B cell (primary cell): ENCODE results near the gene MAP3K12. TPM values are rescaled to one million over a fixed set of nuclear protein-coding genes. Genes with fewer than 3 reads are reported as not detected.
A peak's percentile ranks its signal among the peaks of the same experiment; 100 is the strongest.
"Not testable (repeated sequence)": the region's sequence is repeated elsewhere in the genome, so short reads cannot be mapped to it uniquely, and the experiment has no call there.

Source experiments
- ATAC-seq: fragments of 200-7000 bp; cut with Tn5 transposase; one replicate; pipeline ENCODE4 v1.10.0; 2021; ENCODE audit warnings: low read depth, mild to moderate bottlenecking, moderate number of reproducible peaks, moderate library complexity
- CTCF ChIA-PET: fragments of 350-600 bp; sonication (Branson Sonifier 250); formaldehyde crosslinking; loops from one replicate; lab custom pipeline; 2021; ENCODE audit warnings: antibody characterized with exemption, inconsistent platforms; lab: Charles Lee
- POLR2A ChIA-PET: fragments of 350-600 bp; sonication (Branson Sonifier 250); formaldehyde crosslinking; loops from one replicate; lab custom pipeline; 2021; ENCODE audit warnings: antibody characterized with exemption; lab: Charles Lee
- DNase-seq: peaks from one replicate; pipeline ENCODE4 v3.0.0; 2013
- H2AFZ ChIP-seq: 2 replicates; pipeline ENCODE4 v1.6.1; 2012; ENCODE audit warnings: mild to moderate bottlenecking, low read depth, low read length; ENCODE audit not compliant: insufficient read depth, poor library complexity, severe bottlenecking
- H3K27ac ChIP-seq, 2 donors: 1 replicate in 1 of 2; 2 replicates in 1 of 2; pipeline ENCODE4 v1.5.1; 2012 to 2013; ENCODE audit warnings: low read length in 2 of 2, mild to moderate bottlenecking in 2 of 2, moderate library complexity in 1 of 2
- H3K27me3 ChIP-seq, 4 experiments: fragments of 200-600 bp in 1 of 4; sonication (generic) in 1 of 4; replicated peaks in 1 of 4; 1 replicate in 2 of 4; 2 replicates in 2 of 4; pipeline versions ENCODE4 v1.6.1 to v1.7.0; 2013 to 2016; ENCODE audit warnings: low read length in 3 of 4, mild to moderate bottlenecking in 2 of 4, mixed read lengths in 1 of 4, moderate library complexity in 1 of 4; ENCODE audit not compliant: insufficient read depth in 4 of 4, control insufficient read depth in 3 of 4; ENCODE audit errors: control extremely low read depth in 1 of 4
- H3K36me3 ChIP-seq, 2 experiments: replicated peaks in 1 of 2; 1 replicate in 1 of 2; 2 replicates in 1 of 2; pipeline versions ENCODE4 v1.6.1 to v1.7.1; 2013; ENCODE audit warnings: low read length in 1 of 2; ENCODE audit not compliant: insufficient read depth in 2 of 2, control insufficient read depth in 1 of 2; ENCODE audit errors: control extremely low read depth in 1 of 2, extremely low read depth in 1 of 2
- H3K4me1 ChIP-seq, 2 donors: fragments of 200-600 bp in 1 of 2; sonication (generic) in 1 of 2; 1 replicate in 1 of 2; 2 replicates in 1 of 2; pipeline versions ENCODE4 v1.5.1 to v1.6.1; 2013 to 2017; ENCODE audit warnings: low read length in 2 of 2; ENCODE audit not compliant: control insufficient read depth in 2 of 2, insufficient read depth in 2 of 2
- H3K4me2 ChIP-seq: replicated peaks from 2 replicates; pipeline ENCODE3; 2012; ENCODE audit warnings: mild to moderate bottlenecking, low read depth, low read length; ENCODE audit not compliant: poor library complexity, severe bottlenecking
- H3K4me3 ChIP-seq, 5 experiments: fragments of 200-600 bp in 1 of 5; sonication (generic) in 1 of 5; 1 replicate in 3 of 5; 2 replicates in 2 of 5; pipeline versions ENCODE4 v1.5.1 to v1.7.0; 2011 to 2016; ENCODE audit warnings: low read length in 4 of 5, mild to moderate bottlenecking in 4 of 5, low read depth in 2 of 5, control low read depth in 1 of 5, moderate library complexity in 1 of 5; ENCODE audit not compliant: insufficient read depth in 1 of 5; ENCODE audit errors: control extremely low read depth in 1 of 5, extremely low read depth in 1 of 5
- H3K79me2 ChIP-seq: fragments of 200-600 bp; sonication (generic); one replicate; pipeline ENCODE4 v1.6.0; 2016; ENCODE audit warnings: low read length; ENCODE audit not compliant: control insufficient read depth, insufficient read depth
- H3K9ac ChIP-seq: fragments of 200-600 bp; sonication (generic); 2 replicates; pipeline ENCODE4 v1.6.1; 2017; ENCODE audit warnings: mild to moderate bottlenecking, low read length, moderate library complexity
- H3K9me3 ChIP-seq, 3 donors: one replicate each; pipeline versions ENCODE4 v1.6.1 to v1.7.1; 2013; ENCODE audit warnings: low read length in 2 of 3; ENCODE audit not compliant: control insufficient read depth in 2 of 3, insufficient read depth in 1 of 3; ENCODE audit errors: control extremely low read depth in 1 of 3
- H4K20me1 ChIP-seq: 2 replicates; pipeline ENCODE4 v1.6.0; 2012; ENCODE audit warnings: mild to moderate bottlenecking, low read length; ENCODE audit not compliant: insufficient read depth, control insufficient read depth, poor library complexity, severe bottlenecking
- H3K27ac Mint-ChIP-seq: one replicate; pipeline ENCODE4 v1.8.0; 2021; ENCODE audit warnings: mixed read lengths
- H3K27me3 Mint-ChIP-seq: one replicate; pipeline ENCODE4 v1.8.0; 2021; ENCODE audit warnings: mixed read lengths
- H3K4me1 Mint-ChIP-seq: one replicate; pipeline ENCODE4 v1.8.0; 2021; ENCODE audit warnings: mixed read lengths
- H3K4me3 Mint-ChIP-seq: one replicate; pipeline ENCODE4 v1.8.0; 2021; ENCODE audit warnings: mixed read lengths
- H3K9me3 Mint-ChIP-seq: one replicate; pipeline ENCODE4 v1.8.0; 2022; ENCODE audit warnings: mixed read lengths; ENCODE audit not compliant: insufficient read depth
- CTCF ChIP-seq: fragments of 200-600 bp; IDR thresholded peaks from one replicate; pipeline ENCODE4 v1.8.0; 2022; ENCODE audit warnings: antibody characterized with exemption, mild to moderate bottlenecking
- EZH2 ChIP-seq: IDR thresholded peaks from 2 replicates; pipeline ENCODE4 v1.6.1; 2012; ENCODE audit warnings: borderline replicate concordance, low read depth, mild to moderate bottlenecking, moderate library complexity, low read length; ENCODE audit not compliant: insufficient read depth, poor library complexity, severe bottlenecking
- WGBS: methylation state at CpG from one replicate; pipeline ENCODE4 v1.1.5; 2013; ENCODE audit warnings: missing lambda C conversion rate; ENCODE audit not compliant: insufficient coverage; 5-methylcytosine and 5-hydroxymethylcytosine counted together
- intact Hi-C: fragments of 100-400 bp; cut with micrococcal nuclease; formaldehyde crosslinking; loops from one replicate; pipeline ENCODE4 v1.10.0; 2022
- polyA plus RNA-seq: library from polyadenylated mRNA; depleted of rRNA; stranded (reverse); fragments of >200 nt; gene quantifications from 2 replicates; pipeline ENCODE4 v1.2.3, GENCODE V29; 2012
- total RNA-seq, 2 donors: library from RNA; stranded (reverse); fragments of 120-200 nt in 1 of 2; gene quantifications; 1 replicate in 1 of 2; 2 replicates in 1 of 2; pipeline versions ENCODE4 v1.2.3 to v1.2.4, GENCODE V29; 2013 to 2022

Gene MAP3K12
- total and polyA plus RNA-seq, 2 donors (not counting 1 experiment from before 2014, with no cell fraction given), result 15.0 to 17.0 TPM

- H3K27ac ChIP-seq, ATAC-seq, H3K4me2 ChIP-seq, H3K4me3 ChIP-seq, H2AFZ ChIP-seq, POLR2A ChIA-PET, H3K9ac ChIP-seq, DNase-seq, H3K27me3 ChIP-seq, H3K9me3 ChIP-seq, H3K9me3 Mint-ChIP-seq, CTCF ChIA-PET, H3K27me3 Mint-ChIP-seq: not testable (repeated sequence)
- Histone ChIP-seq H3K4me1 (peaks cover 21 to 25% of the 10 kb centered on the region in 2 donors), H4K20me1 (peaks cover 46% of the 10 kb centered on the region), H3K36me3 (peaks cover 1 to 36% of the 10 kb centered on the region in 2 experiments), H3K79me2 (peaks cover 30% of the 10 kb centered on the region)
- intact Hi-C loops, result loop anchor here (5.0 kb wide), 1 partner anchor 392 kb away; the partner anchor contains the start of gene TNS2
- Mint-ChIP-seq H3K27ac (peak overlapping the region; percentile 37), H3K4me1 (peaks cover 40% of the 10 kb centered on the region), H3K4me3 (peak overlapping the region; percentile 23)
- 98% methylated on average over 4 of the region's 11 CpGs for WGBS
These were observed 54.5 kb downstream of the MAP3K12 start for GRCh38 chr12:53444593-53445325.

- peaks cover 30% of the 10 kb centered on the region for H3K79me2 ChIP-seq
- POLR2A ChIA-PET, result no interaction called here
- H3K4me1 Mint-ChIP-seq, result peaks cover 43% of the 10 kb centered on the region
These were observed 55.3 kb downstream of the MAP3K12 start for GRCh38 chr12:53443955-53444354.

More at GRCh38 chr12:53443955-53444354, 55.3 kb downstream of the MAP3K12 start:
- Histone ChIP-seq H3K36me3 (peaks cover 1 to 36% of the 10 kb centered on the region in 2 experiments), H3K27me3 (no peaks in the 10 kb centered on the region), H3K27ac (peak overlapping the region in 1 of 2 donors; percentile 93), H4K20me1 (peaks cover 46% of the 10 kb centered on the region), H3K9ac (no peak overlapping the region), H3K4me3 (no peak overlapping the region), H3K9me3 (no peaks in the 10 kb centered on the region), H3K4me1 (peaks cover 21 to 25% of the 10 kb centered on the region in 2 donors), H3K4me2 (peak overlapping the region; percentile 7), H2AFZ (no peak overlapping the region)
- H3K4me3 Mint-ChIP-seq, result peak overlapping the region; percentile 30
- CTCF ChIA-PET, result no interaction called here
- intact Hi-C loops, result loop anchor here (5.0 kb wide), 1 partner anchor 392 kb away; the partner anchor contains the start of gene TNS2
- no CpG with 5 or more reads among the region's 4 CpGs for WGBS
- peak overlapping the region; percentile 73 for H3K27ac Mint-ChIP-seq
- DNase-seq (no peak), ATAC-seq (no peak)
- no peaks in the 10 kb centered on the region for H3K27me3 Mint-ChIP-seq
- TF ChIP-seq EZH2 (no peak), CTCF (no peak)
- H3K9me3 Mint-ChIP-seq, result no peaks in the 10 kb centered on the region
